NCI-H748 (cell line): ENCODE measurements around the gene RWDD4.
"Not testable (repeated sequence)": the region's sequence is repeated elsewhere in the genome, so short reads cannot be mapped to it uniquely, and the experiment has no call there.

Source experiments
- DNase-seq: peaks from one replicate; lab custom pipeline; 2025; ENCODE audit not compliant: unreplicated experiment; lab: John Stamatoyannopoulos, UW

RWDD4 gene

DNA sequence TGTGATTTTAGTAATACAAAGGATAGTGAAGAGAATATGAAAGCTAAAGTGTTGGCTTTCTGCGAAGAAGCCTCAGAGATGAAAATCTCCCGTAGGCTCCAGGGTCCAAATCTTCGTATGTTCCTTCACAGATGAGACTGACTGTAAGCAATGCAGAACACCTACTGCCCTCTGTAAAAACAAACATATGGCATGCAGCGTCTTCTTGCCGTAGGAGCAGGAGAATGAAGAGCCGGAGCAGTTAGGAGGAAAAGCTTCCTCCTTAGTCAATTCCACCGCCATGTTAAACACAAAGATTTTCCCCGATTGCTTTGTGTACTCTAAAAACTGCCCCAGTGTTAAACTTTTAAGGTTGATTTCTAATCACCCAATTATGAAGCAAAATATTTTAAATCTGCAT, 22.5 kb downstream of the RWDD4 start:
- peak; percentile 19 for DNase-seq

DNA sequence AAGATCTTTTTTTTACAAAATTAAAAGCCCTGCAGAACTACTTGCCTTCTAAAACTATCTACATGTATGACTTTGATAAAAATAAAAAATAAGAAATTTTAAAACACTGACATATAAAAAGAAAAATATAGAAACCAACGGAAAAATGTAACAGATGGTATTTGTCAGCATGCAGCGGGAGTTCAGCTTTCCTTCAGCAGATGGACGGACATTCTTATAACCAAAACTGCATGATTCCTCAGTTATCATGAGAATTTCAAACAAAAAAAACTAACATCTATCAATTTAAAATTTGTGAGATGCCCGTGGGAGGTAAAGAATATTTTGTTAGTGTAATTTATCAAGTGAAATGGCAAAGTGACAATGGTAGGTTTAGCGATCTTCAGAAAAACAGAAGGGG, 23.2 kb downstream of the RWDD4 start:
- DNase-seq: no peak

DNA sequence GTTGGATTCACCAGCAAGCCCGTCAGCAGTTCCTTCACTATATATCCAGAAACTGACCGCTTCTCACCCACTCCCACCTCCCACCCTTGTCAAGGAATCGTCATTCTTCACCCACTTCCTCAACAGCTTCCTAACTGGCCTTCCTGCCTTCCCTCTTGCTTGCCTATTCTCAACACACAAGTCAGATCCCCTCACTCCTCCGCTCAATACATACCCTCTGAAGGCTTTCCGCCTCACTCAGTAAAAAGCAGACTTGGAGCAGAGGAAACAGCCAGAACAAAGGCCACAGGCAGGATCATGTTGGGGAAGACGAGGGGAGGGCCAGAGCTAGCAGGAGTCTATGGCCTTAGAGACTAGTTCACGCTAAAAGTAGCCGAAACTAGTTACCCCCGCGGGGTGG, 23.7 kb downstream of the RWDD4 start:
- no peak for DNase-seq

DNA sequence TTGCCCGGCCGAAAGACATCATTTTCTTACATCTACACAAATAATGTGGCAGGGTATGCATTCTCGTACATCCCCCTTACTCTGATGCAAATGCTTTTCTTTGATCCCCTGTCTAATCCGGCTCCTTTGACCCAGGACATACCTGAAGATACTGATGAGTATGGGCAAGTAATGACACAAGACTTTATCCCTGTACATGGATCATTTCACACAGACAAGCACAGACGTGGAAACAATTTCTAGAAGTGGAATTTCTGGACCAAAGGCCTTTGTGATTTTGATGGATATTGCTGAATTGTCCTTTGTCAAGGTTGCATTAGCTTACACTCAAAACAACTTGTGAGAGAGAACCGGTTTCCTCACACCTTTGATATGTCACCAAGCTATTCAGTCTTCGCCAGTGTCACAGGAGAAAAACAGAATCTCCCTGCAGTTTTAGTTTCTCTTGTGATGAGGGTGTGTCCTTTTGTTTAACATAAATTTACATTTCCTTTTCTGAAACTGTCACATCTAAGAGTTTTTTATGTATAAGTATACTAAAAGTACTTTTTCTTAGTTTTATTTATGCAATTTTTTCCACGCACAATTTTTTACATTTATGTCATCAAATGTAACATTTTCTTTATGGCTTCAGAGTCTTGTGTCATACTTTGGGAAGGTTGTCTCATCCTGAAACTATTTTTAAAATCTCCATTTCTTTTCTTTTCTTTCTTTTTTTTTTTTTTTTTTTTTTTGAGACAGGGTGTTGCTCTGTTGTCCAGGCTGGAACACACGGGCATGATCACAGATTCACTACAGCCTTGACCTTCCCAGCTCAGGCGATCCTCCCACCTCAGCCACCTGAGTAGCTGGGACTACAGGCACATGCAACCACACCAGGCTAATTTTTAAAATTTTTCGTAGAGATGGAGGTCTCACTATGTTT, 25.2 kb downstream of the RWDD4 start:
- no peak for DNase-seq

DNA sequence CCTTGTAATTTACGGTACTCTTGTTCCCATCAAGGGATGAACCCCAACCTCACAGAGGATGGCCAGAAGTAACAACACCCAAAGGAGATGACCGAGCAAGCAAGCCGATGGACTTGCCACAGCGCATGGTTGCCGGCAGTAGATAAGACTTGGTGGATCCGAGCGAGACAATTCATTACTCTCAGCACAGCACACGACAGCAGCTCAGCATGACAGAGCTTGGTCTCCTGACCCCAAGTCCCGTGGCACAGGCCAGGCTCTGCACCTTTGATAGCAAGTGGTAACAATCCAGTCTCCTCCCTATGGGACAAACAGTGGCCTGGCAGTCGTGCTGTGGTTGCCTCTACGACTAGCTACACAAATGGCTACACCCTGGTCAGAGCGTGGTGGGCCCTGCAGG, 26.3 kb downstream of the RWDD4 start:
- DNase-seq: no peak

DNA sequence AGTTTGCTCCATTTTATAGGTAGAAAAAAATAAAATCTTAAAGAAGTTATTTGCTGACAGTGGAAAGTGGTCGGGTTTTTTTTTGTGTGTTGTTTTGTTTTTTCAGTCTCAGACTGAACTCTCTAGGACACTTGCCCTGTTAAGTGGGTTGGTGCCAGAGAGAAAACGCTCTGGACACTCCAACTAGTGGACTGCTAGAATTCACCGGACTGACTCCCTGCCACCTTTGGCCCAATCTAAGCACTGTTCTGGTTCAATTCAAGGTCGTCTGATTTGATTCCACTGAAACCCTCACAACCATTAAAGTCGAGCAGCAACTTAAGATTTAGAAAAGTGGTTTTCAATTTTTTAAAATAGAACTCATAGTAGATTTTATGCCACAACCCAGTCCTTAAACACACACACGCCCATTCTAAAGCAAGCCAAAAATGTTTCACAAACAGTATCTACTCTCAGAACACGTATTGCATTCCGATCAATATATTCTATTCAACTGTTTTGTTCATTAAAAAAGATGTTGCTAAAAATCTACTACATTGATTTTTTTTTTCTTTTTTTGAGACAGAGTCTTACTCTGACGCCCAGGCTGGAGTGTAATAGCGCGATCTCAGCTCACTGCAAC, 27.3 kb downstream of the RWDD4 start:
- no peak for DNase-seq

DNA sequence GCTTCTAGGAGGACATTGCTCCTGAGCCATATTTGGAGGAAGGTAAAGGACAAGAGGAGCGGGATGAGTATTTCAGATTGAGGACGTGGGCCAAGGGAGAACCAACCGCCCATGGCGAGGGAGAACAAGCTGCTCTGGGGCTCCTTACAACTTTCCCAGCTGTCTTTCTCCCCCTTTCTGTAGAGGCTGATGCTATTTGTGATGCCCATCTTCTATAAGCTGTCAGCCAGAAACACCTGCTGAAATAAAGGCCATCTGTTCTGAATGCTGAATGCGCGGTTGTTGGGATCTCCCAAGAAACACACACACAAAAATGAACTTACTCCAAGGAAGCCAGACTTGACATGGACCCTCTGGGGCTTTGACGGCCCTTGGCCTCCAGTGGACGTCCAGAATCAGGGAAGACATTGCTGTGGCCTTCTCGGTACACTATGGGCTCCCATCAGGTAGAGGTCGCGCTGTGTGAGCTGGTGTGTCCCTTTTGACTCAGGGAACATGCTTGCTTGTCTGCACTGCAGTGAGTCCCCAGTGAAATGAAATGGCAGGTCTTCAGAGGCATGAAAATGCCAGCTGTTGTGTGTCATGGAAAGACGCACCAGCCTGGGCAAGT, 30.9 kb downstream of the RWDD4 start:
- no peak for DNase-seq

DNA sequence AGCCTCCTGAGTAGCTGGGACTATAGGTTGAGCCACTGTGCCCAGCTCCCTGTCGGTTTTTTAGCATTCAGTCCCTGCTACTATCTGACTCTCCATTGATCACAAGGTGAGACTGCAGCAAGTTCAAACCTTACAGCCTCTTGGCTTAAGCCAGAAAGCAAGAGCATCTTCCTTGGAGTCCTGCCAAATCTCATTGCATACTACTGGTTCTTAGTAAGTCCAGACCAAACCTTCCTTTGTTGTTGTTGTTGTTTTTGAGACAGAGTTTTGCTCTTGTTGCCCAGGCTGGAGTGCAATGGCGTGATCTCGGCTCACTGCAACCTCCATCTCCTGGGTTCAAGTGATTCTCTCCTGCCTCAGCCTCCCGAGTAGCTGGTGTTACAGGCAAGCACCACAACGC, 31.7 kb downstream of the RWDD4 start:
- DNase-seq: not testable (repeated sequence)

DNA sequence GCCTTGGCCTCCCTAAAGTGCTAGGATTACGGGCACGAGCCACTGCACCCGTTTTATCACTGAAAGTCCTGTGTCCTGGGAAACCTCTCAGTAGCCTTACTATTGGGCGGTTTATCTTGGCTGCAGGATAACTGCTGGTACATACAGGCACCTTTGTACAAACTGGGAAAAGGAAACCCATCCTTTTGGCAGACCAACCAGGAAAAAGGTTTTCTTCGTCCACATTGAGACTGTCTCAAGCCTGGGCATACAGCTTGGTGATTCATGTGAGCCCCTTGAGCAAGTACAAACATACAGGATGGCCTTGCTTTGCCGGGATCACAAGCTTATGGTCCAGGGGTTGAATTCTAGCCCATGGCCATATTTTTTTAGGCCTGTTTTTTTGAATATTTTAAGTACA, 32.8 kb downstream of the RWDD4 start:
- no peak for DNase-seq

DNA sequence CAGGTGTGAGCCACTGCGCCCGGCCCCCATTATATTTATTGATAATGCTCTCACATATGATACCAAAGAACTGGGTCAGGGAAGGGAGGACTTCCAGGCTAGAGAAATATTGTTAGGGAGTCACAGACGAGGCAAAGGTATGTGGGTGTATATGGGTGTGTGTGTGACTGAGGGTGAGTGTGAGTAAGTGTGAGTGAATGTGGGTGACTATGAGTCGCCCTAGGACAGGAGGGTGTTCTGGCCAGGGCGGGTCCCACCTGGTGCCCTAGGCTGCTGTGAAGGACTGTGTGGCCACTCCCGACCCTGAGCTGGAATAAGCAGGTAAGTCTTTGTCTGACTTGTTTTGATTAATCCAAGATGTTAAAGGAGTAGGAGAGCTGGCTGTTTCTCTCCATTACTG, 34.4 kb downstream of the RWDD4 start:
- DNase-seq: no peak

DNA sequence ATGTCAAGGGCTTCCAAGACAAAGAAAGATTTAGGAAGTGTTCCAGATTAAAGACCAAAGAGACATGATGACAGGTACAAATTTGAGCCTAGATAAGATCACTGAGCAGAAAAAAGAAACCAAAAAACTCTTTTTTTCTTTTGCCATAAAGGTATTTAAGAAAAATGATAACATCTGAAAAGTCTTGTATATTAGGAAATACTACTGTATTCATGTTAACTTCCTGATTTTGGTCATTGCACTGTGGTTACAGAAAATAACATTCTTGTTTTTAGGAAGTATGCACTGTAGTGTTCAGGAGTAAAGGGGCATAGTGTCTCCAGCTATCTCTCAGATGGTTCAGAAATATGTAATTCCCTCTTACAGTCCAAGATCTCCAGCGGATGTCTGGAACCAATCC, 37.1 kb downstream of the RWDD4 start:
- no peak for DNase-seq

DNA sequence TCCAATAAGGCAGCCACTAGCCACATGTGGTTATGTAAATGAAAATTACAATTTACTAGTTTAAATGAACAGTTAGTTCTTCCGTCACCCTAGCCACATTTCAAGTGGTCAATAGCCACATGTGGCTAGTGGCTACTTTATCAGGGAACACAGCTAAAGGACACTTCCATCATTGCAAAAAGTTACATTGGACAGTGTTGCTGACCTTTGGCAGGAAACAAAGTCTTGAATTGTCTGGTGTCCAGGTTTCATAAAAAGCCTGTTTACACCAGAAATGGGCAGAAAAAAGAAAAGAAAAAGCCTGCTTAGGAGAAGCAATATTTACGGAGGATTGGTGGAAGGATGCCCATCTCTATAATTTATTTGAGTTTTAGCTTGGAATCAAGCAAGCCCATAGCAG, 38.6 kb downstream of the RWDD4 start:
- DNase-seq: no peak

DNA sequence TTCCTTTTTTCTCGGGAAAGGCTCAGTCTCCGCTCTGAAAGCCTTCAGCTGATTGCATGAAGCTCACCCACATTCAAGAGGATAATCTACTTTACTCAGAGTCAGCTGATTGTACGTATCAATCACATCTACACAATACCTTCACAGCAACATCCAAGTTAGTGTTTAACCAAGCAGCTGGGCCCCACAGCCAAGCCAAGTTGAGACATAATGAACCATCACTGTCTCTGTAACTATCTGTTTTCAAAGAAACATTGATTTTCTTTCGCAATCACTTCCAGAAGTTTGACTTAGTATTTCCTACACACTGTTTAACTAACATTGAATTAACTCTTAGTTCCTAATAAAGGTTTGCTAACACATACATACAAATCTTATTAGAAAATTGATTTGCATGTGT, 40.3 kb downstream of the RWDD4 start:
- no peak for DNase-seq

DNA sequence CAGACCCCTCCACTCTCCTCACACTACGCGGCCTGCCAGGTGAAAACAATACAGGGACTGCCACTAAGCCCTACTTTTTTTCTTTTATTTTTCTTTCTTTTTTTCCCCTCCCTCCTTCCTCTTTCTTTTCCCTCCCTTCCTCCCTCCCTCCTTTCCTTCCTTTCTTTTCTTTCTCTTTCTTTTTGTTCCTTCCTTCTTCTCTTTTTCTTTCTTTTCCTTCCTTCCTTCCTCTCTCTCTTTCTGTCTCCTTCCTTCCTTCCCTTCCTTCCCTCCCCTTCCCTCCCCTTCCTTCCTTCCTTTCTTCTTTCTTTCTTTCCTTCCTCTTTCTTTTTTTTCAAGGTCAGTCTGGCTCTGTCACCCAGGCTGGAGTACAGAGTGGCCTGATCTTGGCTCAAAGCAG, 41.9 kb downstream of the RWDD4 start:
- no peak for DNase-seq

DNA sequence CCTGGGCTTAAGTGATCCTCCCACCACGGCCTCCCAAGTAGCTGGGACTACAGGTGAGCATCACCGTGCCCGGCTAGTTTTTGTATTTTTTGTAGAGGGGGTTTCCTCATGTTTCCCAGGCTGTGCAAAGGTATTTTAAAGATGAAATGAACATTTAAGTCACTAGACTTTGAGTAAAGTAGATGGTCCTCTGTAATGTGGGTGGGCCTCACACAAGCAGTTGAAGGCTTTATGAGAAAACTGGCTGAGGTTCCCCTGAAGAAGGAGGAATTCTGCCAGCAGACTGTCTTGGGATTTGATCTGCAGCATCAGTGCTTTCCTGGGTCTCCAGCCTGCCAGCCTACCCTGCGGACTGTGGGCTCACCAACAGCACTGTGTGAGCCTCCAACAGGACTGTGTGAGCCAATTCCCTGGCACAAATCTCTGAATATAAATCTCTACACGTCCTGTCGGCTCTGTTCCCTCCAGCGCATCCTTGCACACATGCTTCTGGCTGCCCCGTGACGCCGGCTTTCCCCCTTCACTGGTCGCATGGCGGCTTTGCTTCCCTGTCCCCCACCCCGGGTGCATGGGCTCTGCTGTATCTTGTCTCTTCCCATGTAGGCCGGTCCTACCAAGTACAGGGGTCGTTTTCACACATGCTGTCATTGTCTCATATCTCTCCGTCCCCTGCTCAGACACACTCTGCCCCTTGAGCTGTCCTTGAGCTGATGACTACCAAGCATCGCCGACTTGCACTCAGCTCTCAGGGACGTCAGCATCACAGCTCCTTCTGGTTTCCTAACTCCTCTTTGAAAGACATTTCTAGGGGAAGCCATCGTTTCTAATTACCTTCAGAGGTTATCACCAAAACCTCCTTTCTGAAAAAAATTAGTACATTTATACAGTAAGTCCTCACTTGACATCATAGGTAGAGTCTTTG, 46.4 kb downstream of the RWDD4 start:
- no peak for DNase-seq

DNA sequence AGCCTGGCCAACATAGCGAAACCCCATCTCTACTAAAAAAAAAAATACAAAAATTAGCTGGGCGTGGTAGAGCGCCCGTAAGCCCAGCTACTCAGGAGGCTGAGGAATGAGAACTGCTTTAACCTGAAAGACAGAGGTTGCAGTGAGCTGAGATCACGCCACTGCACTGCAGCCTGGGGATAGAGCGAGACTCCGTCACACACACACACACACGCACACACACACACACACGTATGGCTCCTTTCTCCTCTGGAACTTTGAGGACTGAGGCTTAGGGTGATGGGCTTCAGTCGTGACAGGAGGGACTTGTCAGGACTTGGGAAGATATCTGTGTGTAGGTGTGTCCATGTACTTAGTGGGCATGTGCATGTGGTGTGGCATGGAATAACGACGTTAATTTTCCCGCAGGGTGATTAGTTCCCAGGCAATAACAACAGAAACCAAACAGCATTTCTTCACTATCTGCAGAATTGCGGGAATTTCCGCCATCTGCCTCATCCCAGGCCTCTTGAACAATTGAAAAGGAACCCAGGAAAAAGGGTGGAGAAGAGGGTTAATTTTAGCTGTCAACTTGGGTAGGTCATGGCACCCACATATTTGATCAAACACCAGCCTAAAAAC, 47.7 kb downstream of the RWDD4 start:
- DNase-seq: no peak

DNA sequence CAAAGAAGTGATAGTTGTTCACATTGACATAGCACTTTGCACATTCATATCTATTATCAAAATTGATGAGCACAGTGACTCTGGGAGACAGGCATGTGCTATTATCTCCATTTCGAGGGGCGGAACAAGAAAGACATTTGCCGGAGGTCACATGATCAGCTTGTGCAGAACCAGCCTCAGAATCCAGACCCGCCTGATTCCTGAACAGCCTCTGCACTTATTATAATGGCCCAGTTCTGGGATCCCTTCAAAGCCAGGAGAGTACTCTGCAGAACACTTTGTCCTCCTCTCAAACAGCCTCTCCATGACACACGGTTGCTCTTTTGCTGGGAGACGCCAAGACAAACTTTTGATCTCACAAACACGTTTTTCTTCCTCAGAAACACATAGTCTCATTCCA, 48.4 kb downstream of the RWDD4 start:
- no peak for DNase-seq

DNA sequence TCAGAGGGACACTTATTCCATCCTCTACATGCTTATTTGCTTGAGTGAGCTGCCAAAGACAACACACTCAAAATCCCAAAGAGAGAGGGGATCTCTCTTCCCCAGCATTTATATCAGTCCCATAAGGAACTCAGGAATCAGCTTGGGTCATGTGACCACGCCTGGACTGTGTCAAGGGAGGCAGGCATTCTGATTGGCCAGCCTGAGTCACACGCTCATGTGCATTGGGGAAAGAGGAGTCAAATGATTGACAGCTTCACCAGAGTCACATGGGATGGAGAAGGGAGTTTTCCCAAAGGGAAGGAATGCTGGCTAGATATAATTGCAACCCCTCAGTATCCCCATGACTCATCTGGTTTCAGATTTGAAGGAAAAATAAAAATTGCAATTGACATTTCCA, 49.0 kb downstream of the RWDD4 start:
- no peak for DNase-seq

DNA sequence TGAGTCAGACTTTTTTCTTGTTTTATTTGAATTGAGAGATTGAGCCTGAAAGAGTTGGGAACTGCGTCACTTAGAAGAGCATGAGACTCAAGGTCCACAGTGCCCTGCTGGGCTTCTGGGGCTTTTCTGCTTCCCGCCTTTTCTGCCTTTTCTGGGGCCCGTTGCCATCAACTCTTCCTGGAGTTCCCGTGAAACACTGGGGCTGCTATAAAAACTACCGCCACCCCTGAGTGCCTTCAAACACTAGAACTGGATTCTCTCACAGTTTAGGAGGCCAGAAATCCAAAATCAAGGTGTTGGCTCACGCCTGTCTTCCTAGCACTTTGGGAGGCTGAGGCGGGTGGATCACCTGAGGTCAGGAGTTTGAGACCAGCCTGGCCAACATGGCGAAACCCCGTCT, 49.8 kb downstream of the RWDD4 start:
- DNase-seq: no peak

DNA sequence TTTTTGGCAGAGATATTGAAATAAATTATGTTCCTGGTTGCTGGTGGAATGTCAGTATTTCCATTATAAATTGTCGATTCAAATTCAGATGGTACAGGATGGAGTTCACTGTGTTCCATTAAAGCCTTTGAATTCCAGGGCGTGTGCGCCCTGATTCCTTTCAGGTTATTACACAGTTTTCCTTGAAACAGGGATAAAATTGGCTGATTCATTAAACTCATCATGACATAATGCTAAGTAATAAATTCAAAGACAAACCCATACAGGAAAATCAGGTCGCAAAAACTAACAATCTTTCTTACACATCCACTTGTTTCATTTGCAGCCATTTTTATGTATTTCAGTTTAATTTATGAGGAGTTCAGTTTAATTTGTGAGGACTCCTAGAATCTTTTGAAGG, 51.1 kb downstream of the RWDD4 start:
- DNase-seq: no peak

DNA sequence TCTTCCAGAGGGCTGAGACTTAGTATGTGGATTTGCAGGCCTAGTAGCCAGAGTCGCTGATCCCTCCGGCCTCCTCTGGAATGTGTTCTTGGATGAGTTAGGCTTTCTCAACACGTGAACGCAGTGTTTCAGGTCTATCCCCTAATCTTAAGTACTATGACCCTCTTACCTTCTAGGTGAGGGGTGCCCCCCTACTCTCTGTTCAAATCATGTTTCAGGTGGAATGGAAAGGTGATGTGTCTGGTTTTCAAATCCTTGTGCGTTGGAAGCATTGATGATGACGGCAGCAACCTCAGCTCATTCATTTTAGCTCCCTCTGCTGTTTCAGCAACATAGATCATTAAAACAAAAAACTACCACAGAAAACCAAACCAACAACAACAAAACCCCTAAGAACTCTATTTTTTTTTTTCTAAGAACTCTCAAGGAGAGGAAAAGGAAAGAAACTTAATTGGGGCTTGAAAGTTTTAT, 56.4 kb downstream of the RWDD4 start:
- DNase-seq: no peak
